LNCaP clone FGC (cell line): ENCODE measurements around the gene GADD45GIP1.
"Not testable (repeated sequence)": the region's sequence is repeated elsewhere in the genome, so short reads cannot be mapped to it uniquely, and the experiment has no call there.

ENCODE experiments used
- DNase-seq: peaks from one replicate; pipeline ENCODE4 v3.0.0-alpha.2; 2011; ENCODE audit warnings: low read depth
- H3K4me3 ChIP-seq: 2 replicates; pipeline ENCODE4 v1.5.1; 2011; ENCODE audit warnings: mild to moderate bottlenecking, low read depth, low read length, control low read depth
- TF ChIP-seq, protein P1 (sequence below): IDR thresholded peaks from 2 replicates; pipeline ENCODE4 v1.5.1; 2012; ENCODE audit warnings: mild to moderate bottlenecking; ENCODE audit not compliant: control insufficient read depth, insufficient read depth; ENCODE audit errors: extremely low read depth

Gene GADD45GIP1

GRCh38 chr19:12965017-12965811, 8.2 kb upstream of the GADD45GIP1 start:
- DNase-seq, result no peak
- TF ChIP-seq, protein P1, sequence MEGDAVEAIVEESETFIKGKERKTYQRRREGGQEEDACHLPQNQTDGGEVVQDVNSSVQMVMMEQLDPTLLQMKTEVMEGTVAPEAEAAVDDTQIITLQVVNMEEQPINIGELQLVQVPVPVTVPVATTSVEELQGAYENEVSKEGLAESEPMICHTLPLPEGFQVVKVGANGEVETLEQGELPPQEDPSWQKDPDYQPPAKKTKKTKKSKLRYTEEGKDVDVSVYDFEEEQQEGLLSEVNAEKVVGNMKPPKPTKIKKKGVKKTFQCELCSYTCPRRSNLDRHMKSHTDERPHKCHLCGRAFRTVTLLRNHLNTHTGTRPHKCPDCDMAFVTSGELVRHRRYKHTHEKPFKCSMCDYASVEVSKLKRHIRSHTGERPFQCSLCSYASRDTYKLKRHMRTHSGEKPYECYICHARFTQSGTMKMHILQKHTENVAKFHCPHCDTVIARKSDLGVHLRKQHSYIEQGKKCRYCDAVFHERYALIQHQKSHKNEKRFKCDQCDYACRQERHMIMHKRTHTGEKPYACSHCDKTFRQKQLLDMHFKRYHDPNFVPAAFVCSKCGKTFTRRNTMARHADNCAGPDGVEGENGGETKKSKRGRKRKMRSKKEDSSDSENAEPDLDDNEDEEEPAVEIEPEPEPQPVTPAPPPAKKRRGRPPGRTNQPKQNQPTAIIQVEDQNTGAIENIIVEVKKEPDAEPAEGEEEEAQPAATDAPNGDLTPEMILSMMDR, result peak; percentile 100
- peak overlapping the region; percentile 52 for H3K4me3 ChIP-seq

DNA sequence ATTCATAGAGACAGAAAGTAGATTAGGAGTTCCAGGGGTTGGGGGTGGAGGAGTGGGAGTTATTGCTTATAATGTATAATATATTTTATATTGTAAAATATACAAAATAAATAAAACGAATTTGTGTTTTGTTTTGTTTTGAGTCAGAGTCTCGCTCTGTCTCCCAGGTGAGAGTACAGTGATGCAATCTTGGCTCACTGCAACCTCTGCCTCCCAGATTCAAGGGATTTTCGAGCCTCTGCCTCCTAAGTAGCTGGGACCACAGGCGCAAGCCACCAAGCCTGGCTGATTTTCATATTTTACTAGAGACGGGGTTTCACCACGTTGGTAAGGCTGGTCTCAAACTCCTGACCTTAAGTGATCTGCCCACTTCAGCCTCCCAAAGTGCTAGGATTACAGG, 2.5 kb upstream of the GADD45GIP1 start:
- TF ChIP-seq, protein P1, result no peak
- DNase-seq, result no peak
- H3K4me3 ChIP-seq, result no peak overlapping the region

GRCh38 chr19:12957389-12957952, 448 bp upstream of the GADD45GIP1 start:
- not testable (repeated sequence) for DNase-seq

GRCh38 chr19:12955996-12956395, 1.0 kb downstream of the GADD45GIP1 start:
- H3K4me3 ChIP-seq, result peak overlapping the region; percentile 96
- no peak for DNase-seq
- TF ChIP-seq, protein P1, result no peak

More at GRCh38 chr19:12957389-12957952, 448 bp upstream of the GADD45GIP1 start:
- H3K4me3 ChIP-seq, result peak overlapping the region; percentile 96

DNA sequence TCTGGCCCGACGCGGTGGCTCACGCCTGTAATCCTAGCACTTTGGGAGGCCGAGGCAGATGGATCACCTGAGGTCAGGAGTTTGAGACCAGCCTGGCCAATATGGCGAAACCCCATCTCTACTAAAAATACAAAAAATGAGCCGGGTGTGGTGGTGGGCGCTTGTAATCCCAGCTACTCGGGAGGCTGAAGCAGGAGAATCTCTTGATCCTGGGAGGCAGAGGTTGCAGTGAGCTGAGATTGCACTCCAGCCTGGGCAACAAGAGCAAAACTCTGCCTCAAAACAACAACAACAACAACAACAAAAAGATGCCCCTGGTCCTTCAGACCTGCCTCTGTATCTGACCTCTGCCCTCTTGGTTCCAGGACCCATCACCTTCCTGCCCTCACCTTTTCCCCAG, 1.4 kb downstream of the GADD45GIP1 start:
- DNase-seq, result not testable (repeated sequence)
- peak overlapping the region; percentile 96 for H3K4me3 ChIP-seq

- H3K4me3 ChIP-seq, result no peak overlapping the region
- TF ChIP-seq, protein P1, result no peak
- no peak for DNase-seq
Measured at GRCh38 chr19:12954612-12954962, 2.4 kb downstream of the GADD45GIP1 start.

DNA sequence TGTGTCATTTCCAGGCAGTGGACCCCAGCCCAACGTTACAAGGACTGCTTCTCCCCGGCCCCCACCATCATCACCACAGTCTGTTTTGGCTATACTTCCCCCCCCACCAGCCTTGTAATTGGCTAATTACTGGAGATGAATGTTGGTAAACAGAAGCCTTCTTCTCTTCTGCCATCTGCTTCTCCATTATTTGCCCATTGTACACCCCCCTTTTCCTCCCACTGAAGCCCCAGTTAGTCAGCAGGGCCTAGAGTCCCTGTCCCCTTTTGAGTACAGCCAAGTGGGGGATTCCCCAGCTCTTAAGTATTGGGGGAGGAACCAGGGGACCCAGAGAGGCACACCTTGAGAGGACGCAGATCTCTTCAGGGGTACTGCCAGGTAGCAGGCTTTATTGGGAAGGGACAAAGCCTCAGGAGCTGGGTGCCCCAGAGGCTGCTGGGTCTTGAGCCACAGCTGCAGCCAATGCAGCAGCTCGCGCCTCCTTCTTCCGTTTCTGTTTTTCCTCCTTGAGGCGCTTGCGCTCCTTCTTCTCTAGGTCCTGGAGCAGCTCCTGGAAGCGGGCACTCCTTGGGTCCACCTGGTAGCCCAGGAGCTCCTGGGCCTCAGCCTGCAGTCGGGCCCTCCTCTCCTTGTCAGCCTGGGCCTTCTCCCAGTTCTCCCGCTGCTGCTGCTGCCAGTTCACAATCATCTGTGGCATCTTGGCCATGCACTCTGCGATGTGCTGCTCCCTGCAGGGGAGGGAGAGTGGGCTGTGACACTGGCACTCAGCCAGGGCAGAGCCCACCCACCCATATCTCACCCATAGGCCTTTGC, 3.0 kb downstream of the GADD45GIP1 start:
- no peak for DNase-seq
- H3K4me3 ChIP-seq, result no peak overlapping the region
- TF ChIP-seq, protein P1, result no peak
